T-helper 17 cell (primary cell): ENCODE measurements around the gene LRMDA. TPM values are rescaled to one million over a fixed set of nuclear protein-coding genes. Genes with fewer than 3 reads are reported as not detected.

Experiments used
- ATAC-seq: fragments of 150-1000 bp; cut with Tn5 transposase; 2 replicates; pipeline ENCODE4 v1.10.0; 2021; ENCODE audit warnings: mild to moderate bottlenecking, moderate library complexity
- DNase-seq, 3 donors: peaks; one replicate each; pipeline versions ENCODE4 v3.0.0 to v3.0.0-alpha.2; 2020 to 2021
- H3K9me3 ChIP-seq: one replicate; pipeline ENCODE4 v1.7.0; 2013; ENCODE audit warnings: low read length, mild to moderate bottlenecking; ENCODE audit not compliant: control insufficient read depth, poor library complexity, severe bottlenecking
- H3K27ac Mint-ChIP-seq: one replicate; pipeline ENCODE4 v1.8.0; 2022; ENCODE audit warnings: mild to moderate bottlenecking, moderate library complexity, mixed read lengths
- H3K27me3 Mint-ChIP-seq: one replicate; pipeline ENCODE4 v1.8.0; 2022; ENCODE audit warnings: mixed read lengths
- H3K36me3 Mint-ChIP-seq: one replicate; pipeline ENCODE4 v1.8.0; 2022; ENCODE audit warnings: low read depth, mixed read lengths
- H3K4me1 Mint-ChIP-seq: one replicate; pipeline ENCODE4 v1.8.0; 2022; ENCODE audit warnings: mild to moderate bottlenecking, mixed read lengths
- H3K4me3 Mint-ChIP-seq: one replicate; pipeline ENCODE4 v1.8.0; 2022; ENCODE audit warnings: mild to moderate bottlenecking, moderate library complexity, mixed read lengths
- total RNA-seq, 4 donors: library from RNA in 2 of 4; stranded (reverse) in 2 of 4; gene quantifications; one replicate each; pipeline ENCODE4 v1.2.3 and lab custom pipeline; 2022 to 2026

Gene LRMDA
- total RNA-seq, 2 donors from 2014 or later, result not detected

DNA sequence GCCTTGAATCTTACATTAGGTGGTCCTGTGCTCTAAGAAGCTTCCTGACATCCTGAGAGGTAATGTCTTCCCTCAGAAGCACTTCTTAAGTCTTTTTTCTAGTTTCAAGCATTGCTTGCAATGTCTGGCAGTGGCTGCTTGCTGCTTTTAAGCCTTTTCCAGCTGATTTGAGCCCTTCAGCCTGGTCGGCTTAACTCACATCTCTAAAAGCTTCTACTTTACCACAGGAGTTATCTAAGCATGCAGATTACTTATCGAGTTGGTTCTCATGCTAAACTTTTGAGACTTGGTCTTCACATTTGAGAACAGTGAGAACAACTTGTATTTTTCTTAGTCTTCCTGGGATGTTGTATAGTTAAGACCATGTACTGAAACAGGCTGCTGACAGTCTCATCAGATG is 3.9 kb downstream of the LRMDA start:
- no peak for DNase-seq
- H3K27me3 Mint-ChIP-seq, result peaks cover 82% of the 10 kb centered on the region
- H3K4me3 Mint-ChIP-seq, result no peak overlapping the region

DNA sequence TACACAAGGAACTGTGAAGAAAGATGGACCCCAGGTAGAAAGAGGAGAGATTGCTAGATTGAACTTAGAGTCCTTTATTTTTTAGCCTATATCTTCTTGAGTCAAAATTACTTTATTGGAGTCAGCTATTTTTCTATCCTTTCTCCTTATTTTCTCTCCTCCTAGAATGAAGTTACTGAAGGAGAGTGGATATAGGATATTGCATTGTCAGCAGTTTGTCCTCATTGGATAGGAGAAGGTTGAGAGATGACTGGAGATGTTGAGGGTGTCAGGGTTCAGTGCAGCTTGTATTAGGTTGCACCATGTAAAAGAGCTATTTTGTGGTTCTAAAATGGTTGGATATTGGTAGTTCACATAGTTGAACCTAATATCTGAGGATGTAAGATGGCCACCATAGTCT is 5.5 kb downstream of the LRMDA start:
- no peak for DNase-seq
- H3K36me3 Mint-ChIP-seq, result no peaks in the 10 kb centered on the region
- ATAC-seq, result no peak
- H3K9me3 ChIP-seq, result no peaks in the 10 kb centered on the region
- no peak overlapping the region for H3K27ac Mint-ChIP-seq
- peaks cover 81% of the 10 kb centered on the region for H3K27me3 Mint-ChIP-seq
- H3K4me1 Mint-ChIP-seq, result no peaks in the 10 kb centered on the region
- no peak overlapping the region for H3K4me3 Mint-ChIP-seq

More for the DNA sequence above, 3.9 kb downstream of the LRMDA start:
- no peaks in the 10 kb centered on the region for H3K36me3 Mint-ChIP-seq
- H3K9me3 ChIP-seq, result no peaks in the 10 kb centered on the region
- H3K4me1 Mint-ChIP-seq, result no peaks in the 10 kb centered on the region
- no peak for ATAC-seq
- H3K27ac Mint-ChIP-seq, result no peak overlapping the region

DNA sequence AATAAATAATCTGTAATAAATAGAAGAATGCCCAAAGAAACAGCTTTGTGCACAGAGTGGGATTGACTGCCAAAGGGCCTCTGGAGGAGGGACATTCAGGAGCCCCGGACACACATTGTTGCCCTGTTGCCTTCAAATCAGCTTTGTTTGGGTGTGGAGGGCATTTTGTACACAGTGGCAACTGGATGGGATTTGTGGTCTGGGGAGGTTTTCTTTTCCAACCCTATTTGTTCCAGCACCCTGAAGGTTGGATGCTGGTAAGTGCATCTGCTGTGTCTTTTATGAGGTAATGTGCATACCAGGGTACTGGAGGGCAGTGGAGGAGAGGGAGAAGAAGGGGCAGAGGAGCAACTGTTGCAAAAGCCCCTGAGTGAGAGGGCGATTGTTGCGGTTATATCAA is 6.3 kb downstream of the LRMDA start:
- DNase-seq, result no peak
- no peaks in the 10 kb centered on the region for H3K9me3 ChIP-seq
- Mint-ChIP-seq H3K36me3 (no peaks in the 10 kb centered on the region), H3K27me3 (peaks cover 73% of the 10 kb centered on the region), H3K27ac (no peak overlapping the region), H3K4me3 (no peak overlapping the region), H3K4me1 (no peaks in the 10 kb centered on the region)
- no peak for ATAC-seq

DNA sequence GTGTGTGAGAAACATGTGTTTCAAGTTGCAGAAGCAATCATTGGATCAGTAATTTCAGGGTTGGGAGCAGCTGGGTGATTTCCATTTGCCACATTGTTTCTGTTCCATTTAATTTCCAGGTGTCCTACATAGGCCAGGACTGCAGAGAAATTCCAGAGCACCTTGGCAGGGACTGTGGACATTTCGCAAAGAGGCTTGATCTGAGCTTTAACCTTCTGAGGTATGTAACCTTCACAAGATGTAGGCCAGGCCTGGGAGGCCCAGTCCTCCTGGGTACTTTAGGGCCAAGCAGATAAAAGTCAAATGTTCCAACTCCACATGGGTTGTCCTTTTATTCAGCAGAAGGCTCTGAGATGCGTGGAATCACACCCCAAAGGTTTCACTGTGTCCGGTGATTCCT is 6.9 kb downstream of the LRMDA start:
- DNase-seq (no peak), ATAC-seq (no peak)
- H3K4me3 Mint-ChIP-seq, result no peak overlapping the region
- H3K4me1 Mint-ChIP-seq, result no peaks in the 10 kb centered on the region
- no peak overlapping the region for H3K27ac Mint-ChIP-seq
- no peaks in the 10 kb centered on the region for H3K36me3 Mint-ChIP-seq
- H3K27me3 Mint-ChIP-seq, result peaks cover 67% of the 10 kb centered on the region
- no peaks in the 10 kb centered on the region for H3K9me3 ChIP-seq

DNA sequence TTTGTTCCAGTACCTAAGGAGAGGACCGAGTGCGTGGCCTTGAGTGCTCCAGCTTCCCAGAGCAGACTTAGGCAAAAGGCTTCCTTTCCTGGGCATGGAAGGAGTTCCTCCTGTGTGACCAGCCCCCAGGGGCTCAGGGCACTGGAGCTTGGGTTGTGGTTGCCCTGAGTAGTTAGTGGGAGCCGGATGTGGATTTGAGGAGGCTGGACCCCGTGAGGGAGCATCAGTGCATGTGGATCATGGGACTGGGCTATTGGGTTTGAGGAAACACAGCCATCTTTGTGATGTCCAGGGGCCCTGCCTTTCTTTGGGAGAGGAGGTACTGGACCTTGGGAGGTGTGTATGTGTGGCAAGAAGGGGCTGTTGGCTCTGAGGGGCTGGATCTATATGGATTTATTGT is 8.4 kb downstream of the LRMDA start:
- Mint-ChIP-seq H3K36me3 (no peaks in the 10 kb centered on the region), H3K4me1 (no peaks in the 10 kb centered on the region)
- no peak for ATAC-seq

DNA sequence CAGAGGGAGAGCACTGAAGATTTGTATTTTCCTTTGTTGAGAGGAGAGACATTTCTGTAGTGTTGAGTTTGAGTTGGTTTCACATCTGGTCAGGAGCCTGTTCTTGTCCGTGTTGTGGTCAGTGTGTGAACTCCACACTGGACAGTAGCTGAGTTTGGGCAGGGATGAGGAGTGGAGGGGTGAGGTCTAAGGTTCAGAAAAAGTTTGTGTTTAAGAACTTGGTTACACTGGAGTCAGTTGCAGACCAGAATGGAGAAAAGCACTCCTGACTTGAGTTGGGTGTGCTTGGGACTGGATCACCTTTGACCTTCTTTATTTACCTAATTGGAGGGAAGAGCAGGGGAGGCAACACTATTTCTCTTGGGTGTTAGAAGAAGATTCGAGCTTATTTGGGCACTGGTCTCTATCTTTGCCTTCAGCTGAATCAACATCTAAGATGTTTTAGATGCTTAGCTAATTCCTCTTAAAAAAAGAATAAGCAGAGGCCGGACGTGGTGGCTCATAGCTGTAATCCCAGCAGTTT is 8.9 kb downstream of the LRMDA start:
- DNase-seq (no peak), ATAC-seq (no peak)
- Mint-ChIP-seq H3K27me3 (peaks cover 46% of the 10 kb centered on the region), H3K4me3 (no peak overlapping the region), H3K4me1 (no peaks in the 10 kb centered on the region), H3K36me3 (no peaks in the 10 kb centered on the region), H3K27ac (no peak overlapping the region)
- peaks cover 3% of the 10 kb centered on the region for H3K9me3 ChIP-seq

More for the DNA sequence above, 8.4 kb downstream of the LRMDA start:
- Mint-ChIP-seq H3K4me3 (no peak overlapping the region), H3K27me3 (peaks cover 52% of the 10 kb centered on the region), H3K27ac (no peak overlapping the region)
- DNase-seq, result no peak
- peaks cover 3% of the 10 kb centered on the region for H3K9me3 ChIP-seq

DNA sequence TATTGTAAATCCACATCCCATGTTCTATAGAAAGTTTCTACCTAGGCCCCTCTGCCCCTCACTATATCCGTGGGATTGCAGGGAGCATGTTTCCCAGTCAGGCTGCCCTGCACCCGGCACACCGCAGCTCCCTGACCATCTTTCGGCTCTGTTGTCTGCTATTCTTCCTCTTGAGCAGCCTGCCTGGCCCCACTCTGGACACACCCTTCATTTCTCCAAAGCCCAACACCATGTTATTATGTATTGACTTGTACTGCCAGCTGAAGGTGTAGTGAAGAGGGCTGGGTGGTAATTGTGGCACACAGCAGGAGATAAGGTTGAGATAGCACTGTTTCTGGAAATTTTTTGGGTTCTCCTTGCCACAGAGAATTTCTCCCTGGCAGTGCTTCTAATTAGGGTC is 9.8 kb downstream of the LRMDA start:
- no peak for DNase-seq
- Mint-ChIP-seq H3K4me1 (no peaks in the 10 kb centered on the region), H3K27me3 (peaks cover 42% of the 10 kb centered on the region), H3K4me3 (no peak overlapping the region), H3K36me3 (no peaks in the 10 kb centered on the region), H3K27ac (no peak overlapping the region)
- no peak for ATAC-seq
- H3K9me3 ChIP-seq, result peaks cover 3% of the 10 kb centered on the region

DNA sequence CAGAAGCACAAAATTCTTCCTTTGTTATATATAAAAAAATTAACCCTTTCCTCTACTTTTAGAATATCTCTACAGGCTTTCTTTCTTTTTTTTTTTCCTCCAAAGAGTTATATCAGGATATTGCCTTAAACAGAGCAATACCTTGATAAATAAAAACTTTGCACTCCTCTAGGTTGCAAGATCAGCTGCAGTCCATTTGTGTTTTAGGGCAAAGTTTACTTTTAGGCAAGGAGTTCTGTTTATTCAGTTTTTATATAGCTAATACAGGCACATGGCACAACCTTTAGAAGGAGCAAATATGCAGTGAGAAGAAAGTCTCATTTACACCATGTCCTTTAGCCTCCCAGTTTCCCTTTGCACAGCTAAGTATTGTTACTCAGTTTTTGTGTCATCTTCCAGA is 10.3 kb downstream of the LRMDA start:
- peaks cover 3% of the 10 kb centered on the region for H3K9me3 ChIP-seq
- ATAC-seq, result no peak
- Mint-ChIP-seq H3K27ac (no peak overlapping the region), H3K4me3 (no peak overlapping the region), H3K27me3 (peaks cover 37% of the 10 kb centered on the region), H3K4me1 (no peaks in the 10 kb centered on the region), H3K36me3 (no peaks in the 10 kb centered on the region)
- DNase-seq, result no peak

DNA sequence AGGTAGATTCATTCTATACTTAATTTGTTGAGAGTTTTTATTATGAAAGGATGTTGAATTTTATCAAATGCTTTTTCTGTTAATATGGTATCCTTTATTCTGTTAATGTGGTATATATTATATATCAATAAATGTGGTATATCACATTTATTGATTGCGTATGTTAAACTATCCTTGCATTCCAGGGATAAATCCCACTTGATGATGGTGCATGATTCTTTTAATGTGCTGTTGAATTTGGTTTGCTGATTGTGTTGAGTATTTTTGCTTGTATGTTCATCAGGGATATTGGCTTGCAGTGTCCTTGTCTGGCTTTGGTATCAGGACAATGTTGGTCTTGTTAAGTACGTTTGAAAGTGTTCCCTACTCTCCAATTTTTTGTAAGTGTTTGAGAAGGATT is 11.9 kb downstream of the LRMDA start:
- H3K4me3 Mint-ChIP-seq, result no peak overlapping the region
- no peaks in the 10 kb centered on the region for H3K4me1 Mint-ChIP-seq
- no peak overlapping the region for H3K27ac Mint-ChIP-seq

DNA sequence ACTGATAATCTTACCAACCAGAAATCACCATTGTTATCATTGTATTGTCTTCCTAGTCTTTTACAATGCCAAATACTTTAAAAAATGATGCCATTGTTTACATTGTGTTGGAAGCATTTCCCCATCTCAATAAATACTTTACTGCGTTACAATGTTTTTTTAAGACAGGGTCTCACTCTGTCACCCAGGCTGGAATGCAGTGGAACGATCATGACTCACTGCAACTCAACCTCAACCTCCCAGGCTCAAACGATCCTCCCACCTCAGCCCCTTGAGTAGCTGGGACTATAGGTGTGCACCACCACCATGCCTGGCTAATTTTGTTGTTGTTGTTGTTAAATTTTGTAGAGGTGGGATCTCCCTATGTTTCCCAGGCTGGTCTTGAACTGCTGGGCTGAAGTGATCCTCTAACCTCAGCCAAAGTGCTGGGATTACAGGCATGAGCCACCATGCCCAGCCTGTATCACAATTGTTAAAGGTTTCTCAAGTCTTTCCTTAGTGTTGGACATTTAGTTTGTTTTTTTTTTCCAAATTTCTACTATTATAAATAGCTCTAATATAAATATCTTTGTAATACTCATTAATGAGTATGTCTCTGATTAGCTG is 13.5 kb downstream of the LRMDA start:
- peaks cover 23% of the 10 kb centered on the region for H3K27me3 Mint-ChIP-seq
- no peaks in the 10 kb centered on the region for H3K36me3 Mint-ChIP-seq
- no peak overlapping the region for H3K27ac Mint-ChIP-seq
- peaks cover 3% of the 10 kb centered on the region for H3K9me3 ChIP-seq
- DNase-seq, result no peak
- no peak overlapping the region for H3K4me3 Mint-ChIP-seq
- no peak for ATAC-seq
- H3K4me1 Mint-ChIP-seq, result no peaks in the 10 kb centered on the region

More for the DNA sequence above, 11.9 kb downstream of the LRMDA start:
- ATAC-seq (no peak), DNase-seq (no peak)
- Mint-ChIP-seq H3K36me3 (no peaks in the 10 kb centered on the region), H3K27me3 (peaks cover 29% of the 10 kb centered on the region)
- H3K9me3 ChIP-seq, result peaks cover 3% of the 10 kb centered on the region

DNA sequence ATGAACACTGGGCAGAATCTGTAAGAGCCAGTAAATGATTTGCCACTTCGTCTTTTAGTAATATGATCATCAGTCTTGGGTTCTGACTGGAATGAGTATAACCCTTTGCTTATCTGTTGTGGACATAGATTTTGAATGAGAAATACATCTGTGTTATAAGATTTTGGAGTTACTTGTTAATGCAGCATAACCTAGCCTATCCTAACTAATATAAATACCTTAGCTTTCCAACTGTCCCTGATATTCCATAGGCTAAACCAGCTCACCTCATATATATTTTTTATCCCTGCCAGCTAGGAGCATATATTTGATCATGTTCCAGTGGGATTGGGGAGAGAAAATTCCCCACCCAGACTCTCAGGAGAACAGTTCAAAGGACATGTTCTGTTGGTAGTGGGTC is 15.1 kb downstream of the LRMDA start:
- ATAC-seq (no peak), DNase-seq (no peak)
- H3K9me3 ChIP-seq, result peaks cover 3% of the 10 kb centered on the region
- H3K4me3 Mint-ChIP-seq, result no peak overlapping the region
- peaks cover 26% of the 10 kb centered on the region for H3K27me3 Mint-ChIP-seq
- H3K36me3 Mint-ChIP-seq, result no peaks in the 10 kb centered on the region
- no peaks in the 10 kb centered on the region for H3K4me1 Mint-ChIP-seq
- no peak overlapping the region for H3K27ac Mint-ChIP-seq

DNA sequence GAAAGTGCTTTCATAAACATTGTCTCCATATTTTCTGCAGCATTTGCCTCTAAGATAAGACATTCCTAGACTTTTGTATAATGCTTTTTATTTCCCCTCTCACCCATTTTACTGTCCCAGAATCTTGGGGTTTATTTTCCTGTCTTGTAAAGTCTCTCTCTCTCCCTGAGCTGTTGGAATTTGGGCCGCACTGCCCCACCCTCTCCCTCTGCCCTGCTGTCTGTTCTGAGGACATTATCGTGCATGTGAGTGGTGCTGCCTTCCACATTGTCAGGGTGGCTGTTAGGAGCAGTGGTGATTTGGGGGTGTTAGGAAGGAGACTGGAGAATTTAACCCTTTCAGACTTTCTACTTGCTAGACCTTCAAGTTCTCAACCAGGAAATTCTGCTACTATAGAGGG is 16.7 kb downstream of the LRMDA start:
- peak overlapping the region; percentile 9 for H3K4me3 Mint-ChIP-seq
- DNase-seq (no peak), ATAC-seq (no peak)
- H3K27me3 Mint-ChIP-seq, result peaks cover 31% of the 10 kb centered on the region
- H3K9me3 ChIP-seq, result peaks cover 3% of the 10 kb centered on the region
- no peak overlapping the region for H3K27ac Mint-ChIP-seq
- H3K36me3 Mint-ChIP-seq, result no peaks in the 10 kb centered on the region
- no peaks in the 10 kb centered on the region for H3K4me1 Mint-ChIP-seq

DNA sequence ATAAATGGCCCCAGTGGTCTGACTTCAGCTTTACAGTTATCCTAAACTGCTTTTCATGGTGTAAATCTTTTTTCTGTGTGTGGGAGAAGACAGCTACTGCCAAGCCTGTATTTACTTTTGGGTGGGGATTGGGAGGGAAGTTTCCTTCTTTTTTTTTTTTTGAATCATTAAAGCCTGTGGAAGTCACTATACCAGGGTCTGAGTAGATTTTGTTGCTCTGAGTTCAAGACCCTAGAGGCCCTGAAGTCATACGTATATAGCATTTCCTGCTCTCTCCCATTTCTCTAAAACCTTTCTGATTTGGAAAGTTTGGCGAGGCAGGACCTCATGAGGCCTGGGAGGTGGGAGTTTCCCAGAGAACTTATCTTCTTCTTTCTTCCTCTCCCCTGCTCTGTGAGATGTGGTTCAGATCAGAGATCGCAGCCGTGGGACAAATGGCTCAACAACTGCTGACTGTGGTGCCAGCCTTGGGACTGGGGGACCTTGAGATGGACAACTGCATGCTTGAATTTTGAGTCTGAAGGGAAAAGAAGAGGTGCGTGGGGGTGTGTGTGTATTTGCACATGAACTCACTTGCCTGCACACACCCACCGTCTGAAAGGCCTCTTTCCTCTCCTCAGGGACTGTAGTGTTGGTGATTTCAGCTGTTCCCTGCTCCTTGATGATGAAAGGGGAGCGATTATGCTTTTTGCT is 18.1 kb downstream of the LRMDA start:
- ATAC-seq (no peak), DNase-seq (no peak)
- no peaks in the 10 kb centered on the region for H3K4me1 Mint-ChIP-seq
- no peaks in the 10 kb centered on the region for H3K36me3 Mint-ChIP-seq
- no peak overlapping the region for H3K27ac Mint-ChIP-seq
- peaks cover 42% of the 10 kb centered on the region for H3K27me3 Mint-ChIP-seq
- no peak overlapping the region for H3K4me3 Mint-ChIP-seq
- peaks cover 2% of the 10 kb centered on the region for H3K9me3 ChIP-seq

DNA sequence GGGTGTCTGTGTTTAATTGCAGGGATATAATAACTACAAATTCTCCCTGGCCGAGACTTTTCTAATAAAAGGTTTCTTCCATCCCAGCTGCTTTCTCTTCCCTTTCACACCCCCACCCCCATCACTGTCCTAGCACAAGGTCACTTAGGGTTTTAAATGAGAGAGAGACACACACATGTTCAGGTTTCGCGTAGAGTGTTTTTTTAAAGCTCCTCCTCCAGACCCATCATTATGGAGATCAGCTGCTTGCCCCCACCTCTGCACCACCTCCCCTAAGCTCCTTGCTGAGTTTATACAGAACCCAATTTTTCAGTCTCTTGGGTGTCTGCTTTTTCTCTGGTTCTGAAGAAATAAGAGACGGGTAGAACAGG is 18.6 kb downstream of the LRMDA start:
- H3K4me1 Mint-ChIP-seq, result no peaks in the 10 kb centered on the region
- H3K27me3 Mint-ChIP-seq, result peaks cover 48% of the 10 kb centered on the region
- H3K9me3 ChIP-seq, result no peaks in the 10 kb centered on the region
- DNase-seq, result no peak
- no peaks in the 10 kb centered on the region for H3K36me3 Mint-ChIP-seq
- no peak overlapping the region for H3K4me3 Mint-ChIP-seq
- no peak overlapping the region for H3K27ac Mint-ChIP-seq
- no peak for ATAC-seq
